GM12801 (cell line): ENCODE results near the gene TCF3.

ENCODE experiments used
- TF ChIP-seq, protein P1 (sequence below): IDR thresholded peaks from one replicate; pipeline ENCODE4 v1.5.1; 2011; ENCODE audit warnings: control low read depth; ENCODE audit not compliant: insufficient read length; ENCODE audit errors: extremely low read depth

Gene TCF3

DNA sequence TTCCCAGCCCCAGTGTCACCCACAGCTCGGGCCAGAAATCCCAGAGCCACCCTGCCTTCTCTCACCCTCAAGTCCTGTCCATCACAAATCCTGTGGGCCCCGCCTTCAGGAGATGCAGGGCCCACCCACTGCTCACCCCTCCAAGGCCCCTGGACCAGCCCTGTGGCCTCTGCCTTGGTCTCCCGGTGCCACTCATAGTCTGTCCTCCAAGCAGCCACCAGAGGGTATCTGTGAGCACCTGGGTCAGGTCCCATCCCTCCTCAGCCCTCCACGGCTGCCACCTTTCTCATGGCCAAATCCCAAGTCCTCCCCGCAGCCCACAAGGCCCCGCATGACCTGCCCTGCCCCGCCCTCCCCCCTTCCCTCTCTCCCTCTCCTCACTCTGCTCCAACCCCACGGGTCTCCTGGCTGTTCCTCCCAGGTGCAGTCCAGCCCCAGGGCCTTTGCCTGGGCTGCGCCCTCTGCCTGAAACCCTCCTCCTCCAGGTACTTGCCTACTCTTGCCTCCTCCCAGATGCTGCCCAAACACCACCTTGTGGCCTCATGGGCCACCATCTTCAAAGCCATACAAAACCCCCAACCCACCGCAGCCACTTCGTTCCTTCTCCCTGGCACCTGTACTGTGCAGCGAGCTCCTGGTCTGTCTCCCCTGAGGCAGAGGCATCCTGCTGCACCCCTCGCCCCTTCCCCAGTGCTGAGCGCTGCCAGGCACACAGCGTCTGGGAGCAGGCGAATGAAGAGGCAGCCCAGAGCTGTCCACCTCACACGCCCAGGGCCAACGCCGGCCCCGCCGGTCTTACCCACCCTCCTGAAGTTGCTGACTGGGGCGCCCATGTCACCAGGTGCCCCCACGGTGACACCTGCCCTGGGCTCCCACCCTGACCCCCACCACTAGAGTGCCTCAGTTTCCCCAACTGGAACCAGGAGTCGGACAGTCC is 34.0 kb downstream of the TCF3 start:
- TF ChIP-seq, protein P1, sequence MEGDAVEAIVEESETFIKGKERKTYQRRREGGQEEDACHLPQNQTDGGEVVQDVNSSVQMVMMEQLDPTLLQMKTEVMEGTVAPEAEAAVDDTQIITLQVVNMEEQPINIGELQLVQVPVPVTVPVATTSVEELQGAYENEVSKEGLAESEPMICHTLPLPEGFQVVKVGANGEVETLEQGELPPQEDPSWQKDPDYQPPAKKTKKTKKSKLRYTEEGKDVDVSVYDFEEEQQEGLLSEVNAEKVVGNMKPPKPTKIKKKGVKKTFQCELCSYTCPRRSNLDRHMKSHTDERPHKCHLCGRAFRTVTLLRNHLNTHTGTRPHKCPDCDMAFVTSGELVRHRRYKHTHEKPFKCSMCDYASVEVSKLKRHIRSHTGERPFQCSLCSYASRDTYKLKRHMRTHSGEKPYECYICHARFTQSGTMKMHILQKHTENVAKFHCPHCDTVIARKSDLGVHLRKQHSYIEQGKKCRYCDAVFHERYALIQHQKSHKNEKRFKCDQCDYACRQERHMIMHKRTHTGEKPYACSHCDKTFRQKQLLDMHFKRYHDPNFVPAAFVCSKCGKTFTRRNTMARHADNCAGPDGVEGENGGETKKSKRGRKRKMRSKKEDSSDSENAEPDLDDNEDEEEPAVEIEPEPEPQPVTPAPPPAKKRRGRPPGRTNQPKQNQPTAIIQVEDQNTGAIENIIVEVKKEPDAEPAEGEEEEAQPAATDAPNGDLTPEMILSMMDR: no peak

DNA sequence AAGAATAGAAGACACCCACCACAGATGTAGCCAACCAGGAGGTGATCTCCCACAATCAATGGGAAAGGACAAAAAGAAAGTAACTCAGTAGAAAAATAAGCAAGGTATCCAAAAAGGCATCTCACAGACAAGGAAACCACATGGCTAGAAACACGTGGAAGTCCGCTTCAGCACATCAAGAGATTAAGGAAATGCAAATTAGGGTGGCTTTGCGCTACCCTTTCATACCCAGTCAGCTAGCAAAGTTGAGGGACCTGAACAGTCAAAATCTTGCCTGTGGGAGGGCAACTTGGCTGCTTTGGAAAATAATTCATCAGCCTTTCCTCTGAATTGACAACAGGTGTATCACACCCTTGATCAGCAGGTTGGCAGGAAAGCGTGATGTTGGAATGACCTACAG is 35.5 kb downstream of the TCF3 start:
- TF ChIP-seq, protein P1: no peak

DNA sequence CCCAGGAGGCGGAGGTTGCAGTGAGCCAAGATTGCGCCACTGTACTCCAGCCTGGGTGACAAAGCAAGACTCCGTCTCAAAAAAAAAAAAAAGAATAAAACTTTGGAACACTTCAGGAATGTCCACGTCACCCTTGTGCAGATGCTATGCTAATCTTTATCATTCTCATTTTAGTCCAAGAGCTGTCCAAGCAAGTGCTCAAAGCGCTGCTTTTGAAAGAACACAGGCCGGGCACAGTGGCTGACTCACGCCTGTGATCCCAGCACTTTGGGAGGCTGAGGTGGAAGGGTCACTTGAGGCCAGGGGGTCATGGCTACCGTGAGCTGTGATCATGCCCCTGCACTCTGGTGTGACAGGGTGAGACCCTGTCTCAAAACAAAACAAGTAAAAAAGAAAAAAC is 36.0 kb downstream of the TCF3 start:
- TF ChIP-seq, protein P1: no peak

DNA sequence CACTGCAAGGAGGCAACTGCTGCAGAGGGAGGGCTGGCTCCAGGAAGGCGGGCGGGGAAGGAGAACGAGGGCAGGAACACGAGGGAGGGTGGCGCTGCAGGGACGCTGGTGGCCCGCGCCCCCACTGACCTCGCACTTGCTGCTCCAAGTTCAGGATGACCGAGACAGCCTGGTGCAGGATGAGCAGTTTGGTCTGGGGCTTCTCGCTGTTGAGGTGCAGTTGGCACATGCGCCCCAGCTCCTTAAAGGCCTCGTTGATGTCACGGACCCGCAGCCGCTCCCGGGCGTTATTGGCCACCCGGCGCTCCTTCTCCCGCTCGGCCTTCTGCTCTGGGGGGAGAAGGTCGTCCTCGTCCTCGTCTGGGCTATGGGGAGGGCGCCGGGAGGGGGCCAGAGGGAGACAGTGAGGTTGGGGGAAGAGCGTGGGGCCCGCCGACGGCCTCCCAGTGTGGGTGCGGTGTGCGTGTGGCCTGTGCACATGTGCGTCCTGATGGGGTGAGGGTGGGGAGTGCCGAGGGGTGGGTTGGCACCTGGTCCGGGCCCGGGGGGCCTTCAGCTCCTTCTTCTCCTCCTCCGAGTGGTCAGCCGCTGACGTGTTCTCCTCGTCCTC is 37.2 kb downstream of the TCF3 start:
- TF ChIP-seq, protein P1: no peak

DNA sequence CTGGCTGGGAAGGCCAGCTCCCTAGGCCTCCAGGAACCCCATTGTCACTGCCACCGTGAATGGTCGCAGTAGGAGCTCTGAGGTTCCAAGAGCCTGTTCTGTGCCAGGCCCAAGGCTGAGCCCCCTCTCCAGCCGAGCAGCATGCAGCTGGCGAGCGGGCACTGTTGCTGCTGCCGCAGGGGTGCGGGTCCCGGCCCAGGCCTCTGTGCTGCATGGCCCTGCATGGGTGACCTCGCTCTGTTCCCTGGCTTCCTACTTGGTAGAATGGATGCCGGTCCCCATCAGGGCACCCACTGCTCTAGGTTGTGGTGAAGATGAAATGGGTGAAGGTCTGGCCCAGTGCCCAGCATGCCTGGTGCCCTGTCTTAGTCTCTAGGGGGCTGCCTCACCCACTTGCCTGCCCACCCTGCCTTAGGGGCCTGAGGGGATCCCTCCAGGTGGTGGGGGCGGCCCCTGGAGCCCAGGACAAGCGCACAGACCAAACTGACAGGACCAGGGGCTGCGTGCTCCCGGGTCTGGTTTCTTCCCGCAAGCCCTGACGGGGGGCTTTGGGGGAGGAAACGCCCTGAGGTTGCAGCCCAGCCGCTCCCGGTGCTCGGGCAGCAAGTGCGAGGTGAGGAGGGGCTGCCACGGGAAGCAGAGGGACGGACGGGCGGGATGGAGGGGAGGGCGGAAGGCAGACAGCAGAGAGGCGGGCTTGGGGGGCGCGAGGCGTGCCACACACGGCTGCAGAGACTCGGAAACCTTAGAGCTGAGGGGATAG is 38.4 kb downstream of the TCF3 start:
- TF ChIP-seq, protein P1: no peak

DNA sequence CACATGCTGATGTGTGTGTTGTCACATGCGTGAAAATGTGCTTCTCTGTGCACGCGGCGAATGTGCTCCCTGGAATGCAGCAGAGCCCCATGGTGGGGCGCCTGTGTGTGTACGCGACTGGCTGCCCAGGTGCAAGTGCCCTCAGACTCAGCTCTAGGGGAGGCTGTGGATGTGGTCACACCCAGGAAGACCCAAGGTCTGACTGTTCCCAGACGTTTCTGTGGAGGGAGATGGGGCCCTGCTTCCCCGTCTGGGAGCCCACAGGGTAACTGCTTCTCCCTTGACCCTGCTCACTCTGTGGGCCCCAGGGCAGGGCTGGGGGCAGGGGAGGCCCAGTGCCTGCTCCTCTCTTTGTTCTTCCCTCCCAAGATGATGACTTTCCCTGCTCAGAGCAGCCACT is 39.3 kb downstream of the TCF3 start:
- TF ChIP-seq, protein P1: no peak
